Inflammatory macrophage treated with lipopolysaccharide for 4 hours (primary cell): Measurements from ENCODE around the gene PTPRR.

Source experiments
- DNase-seq: peaks from one replicate; pipeline ENCODE4 v3.0.0-alpha.2; 2020

Gene PTPRR

GRCh38 chr12:70637303-70638085 lies 283.0 kb downstream of the PTPRR start, which contains the start of gene PTPRB:
TSS of gene PTPRB (minus strand) at chr12:70637429. CDS start at chr12:70637395, 34 bp downstream.
- DNase-seq: no peak

DNA sequence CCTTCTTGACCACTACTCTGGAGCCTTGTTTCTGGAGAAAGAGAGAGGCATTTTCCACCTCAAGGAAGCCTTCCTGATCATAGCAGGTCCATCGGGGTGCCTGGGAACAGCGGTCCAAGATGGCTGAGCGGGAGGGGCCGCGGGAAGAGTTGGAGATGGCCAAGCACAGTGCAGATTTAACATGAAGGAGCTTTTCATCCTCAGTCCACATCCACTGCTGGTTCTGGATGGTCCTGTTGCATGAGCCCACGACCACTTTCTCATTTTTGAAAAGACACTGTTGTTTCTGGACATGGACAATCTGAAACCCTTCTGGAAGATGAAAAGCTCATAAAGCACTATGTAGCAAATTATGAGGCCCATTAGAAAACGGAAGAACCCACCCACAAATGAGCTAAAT lies 284.8 kb downstream of the PTPRR start:
- no peak for DNase-seq

- no peak for DNase-seq
Measured at GRCh38 chr12:70628701-70629480, 291.6 kb downstream of the PTPRR start.

- DNase-seq: no peak
Measured at GRCh38 chr12:70627677-70628076, 292.9 kb downstream of the PTPRR start.

DNA sequence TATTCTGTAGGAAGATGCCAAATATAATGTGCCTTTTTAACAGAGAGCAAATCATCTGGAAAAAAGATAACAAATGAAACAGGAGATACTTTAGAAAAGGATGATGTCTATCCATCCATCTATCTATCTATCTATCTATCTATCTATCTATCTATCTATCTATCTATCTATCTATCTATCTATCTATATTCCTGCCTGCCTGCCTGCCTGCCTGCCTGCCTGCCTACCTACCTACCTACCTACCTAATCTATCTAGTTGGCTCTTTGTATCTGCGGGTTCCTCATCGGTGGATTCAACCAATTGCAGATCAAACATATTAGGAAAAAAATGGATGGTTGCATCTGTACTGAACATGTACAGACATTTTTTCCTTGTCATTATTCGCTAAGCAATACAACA lies 294.4 kb downstream of the PTPRR start:
- no peak for DNase-seq

DNA sequence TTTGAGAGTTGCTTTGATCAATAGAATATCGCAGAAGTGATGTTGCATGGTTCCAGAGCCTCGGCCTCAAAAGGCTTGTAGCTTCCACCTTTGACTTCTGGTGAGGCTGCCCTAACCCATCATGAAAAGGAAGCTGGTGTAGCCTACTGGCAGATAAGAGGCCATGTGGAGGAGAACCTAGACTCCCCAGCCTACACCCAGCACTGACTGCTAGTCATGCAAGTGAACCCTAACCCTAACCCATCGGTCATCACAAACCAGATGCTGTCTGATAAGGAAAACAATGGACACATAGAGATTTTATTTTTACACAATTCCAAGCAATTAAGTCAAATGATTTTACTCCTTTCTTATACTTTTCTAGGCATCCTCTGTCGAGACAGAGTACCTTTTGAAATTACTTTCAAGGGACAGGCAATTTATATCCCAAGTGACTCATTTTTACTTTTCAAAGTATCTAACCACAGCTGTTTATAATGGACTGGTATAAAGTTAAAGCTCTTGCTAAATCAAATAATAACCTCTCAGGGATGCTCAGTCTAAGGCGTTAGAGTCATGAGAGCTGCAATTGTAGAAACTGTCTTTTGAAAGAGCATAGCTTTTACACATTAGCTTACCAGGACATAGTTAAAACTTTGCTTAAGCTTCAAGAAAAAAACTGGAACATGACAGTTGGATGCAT lies 300.9 kb downstream of the PTPRR start:
- DNase-seq: no peak

DNA sequence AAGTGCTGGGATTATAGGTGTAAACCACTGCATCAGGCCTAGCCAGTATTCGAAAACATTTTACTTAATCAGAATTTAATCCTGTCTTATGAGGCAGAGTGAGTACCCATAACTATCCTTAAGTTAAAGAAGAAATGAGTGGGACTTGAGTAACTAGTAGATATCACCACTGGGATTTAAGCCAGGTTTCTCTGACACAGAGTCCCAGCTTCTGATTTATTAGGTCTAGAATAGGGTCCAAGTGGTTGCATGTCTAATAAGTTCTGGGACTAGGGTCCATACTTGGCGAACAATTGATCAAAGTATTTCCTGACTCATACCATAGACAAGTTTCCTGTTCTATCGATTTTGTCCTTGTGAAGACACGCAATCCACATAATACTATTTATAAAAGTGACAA lies 302.2 kb downstream of the PTPRR start:
- DNase-seq: no peak

DNA sequence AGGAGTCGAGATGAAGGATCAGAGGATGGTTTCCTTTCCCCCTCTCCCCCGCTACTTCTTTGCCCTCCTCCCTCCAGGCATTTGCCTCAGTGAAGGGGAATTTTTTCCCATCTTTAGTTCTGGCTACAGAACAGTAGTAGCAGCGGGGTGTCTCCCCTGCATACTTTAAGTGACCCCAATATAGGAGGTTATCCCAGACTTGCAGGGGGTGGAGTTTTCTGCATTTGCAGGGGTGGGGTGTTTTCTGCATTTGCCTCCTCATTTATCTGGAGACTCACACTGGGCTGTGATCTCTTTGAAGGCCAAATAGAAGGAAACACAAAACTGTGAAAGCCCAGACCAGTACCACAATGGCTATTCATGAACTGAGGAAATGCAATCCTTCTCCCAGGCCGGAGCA lies 303.1 kb downstream of the PTPRR start:
- no peak for DNase-seq

DNA sequence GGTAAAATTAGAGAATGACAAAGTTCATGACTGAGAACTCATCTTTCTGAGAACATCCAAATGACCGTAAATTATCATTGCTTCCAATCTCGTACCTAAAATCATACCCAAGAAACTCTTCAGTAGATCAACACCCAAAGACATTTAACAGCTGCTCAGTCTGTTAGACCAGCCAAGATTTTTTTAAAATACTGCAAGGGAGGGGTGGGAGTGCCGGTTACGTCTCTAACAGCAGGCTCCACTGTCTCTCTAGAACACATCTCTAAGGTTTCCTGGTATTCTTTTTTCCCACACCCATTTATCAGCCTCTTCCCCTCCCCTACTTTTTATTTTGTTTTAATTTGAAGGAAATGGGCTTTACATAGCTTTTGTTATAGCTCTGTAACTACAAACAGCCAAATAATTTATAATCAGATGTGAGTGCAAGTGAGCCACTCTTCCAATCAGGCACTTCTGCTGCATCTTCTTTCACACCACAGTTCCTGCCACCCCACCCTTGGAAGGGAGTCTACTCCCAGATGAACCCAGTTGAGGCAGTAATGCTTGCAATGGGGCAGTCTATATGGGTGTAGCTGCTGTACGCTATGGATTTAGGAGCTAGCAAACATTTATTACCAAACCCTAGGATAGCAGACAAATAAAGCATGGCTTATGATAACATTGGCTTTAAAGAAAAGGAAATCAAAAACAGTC lies 305.2 kb downstream of the PTPRR start:
- DNase-seq: no peak

- DNase-seq: peak; percentile 34
Measured at GRCh38 chr12:70609739-70610491, 310.6 kb downstream of the PTPRR start.

- DNase-seq: no peak
Measured at GRCh38 chr12:70609203-70609602, 311.3 kb downstream of the PTPRR start.

DNA sequence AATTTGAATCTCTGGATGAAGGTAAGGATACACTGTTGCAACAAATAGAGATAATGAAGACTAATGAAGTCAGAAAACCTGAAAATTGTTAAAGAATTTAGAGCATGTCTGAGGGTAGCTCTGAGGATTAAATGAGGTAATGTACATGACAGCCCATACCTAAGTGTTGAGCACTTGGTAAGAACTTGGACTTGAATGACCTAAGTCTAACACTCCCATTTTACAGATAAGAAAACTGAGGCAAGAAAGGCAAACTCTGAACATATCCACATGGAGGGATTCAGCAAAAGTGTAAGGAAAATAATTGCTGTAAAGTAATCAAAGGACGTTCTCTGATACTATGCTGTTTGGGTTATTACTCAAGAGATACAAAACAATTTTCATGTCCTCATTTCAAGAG lies 312.4 kb downstream of the PTPRR start:
- no peak for DNase-seq

DNA sequence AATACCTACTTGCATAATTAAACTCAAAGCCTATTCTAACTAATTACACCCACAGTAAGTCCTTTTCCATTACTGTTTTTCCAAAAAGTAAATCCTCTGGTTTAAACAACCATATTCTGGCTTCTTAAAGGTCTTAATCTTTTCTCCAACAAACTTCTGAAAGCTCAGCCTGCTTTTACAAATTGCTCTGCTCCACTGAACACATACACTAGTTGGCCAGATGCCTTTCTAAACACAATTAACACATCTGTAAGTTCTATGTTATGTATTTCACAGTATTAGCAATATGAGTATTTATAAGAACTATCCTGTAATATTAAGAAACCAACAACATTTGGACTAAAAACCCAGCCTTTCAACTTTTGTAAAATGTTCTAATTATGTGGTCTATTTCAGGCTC lies 313.4 kb downstream of the PTPRR start:
- no peak for DNase-seq

DNA sequence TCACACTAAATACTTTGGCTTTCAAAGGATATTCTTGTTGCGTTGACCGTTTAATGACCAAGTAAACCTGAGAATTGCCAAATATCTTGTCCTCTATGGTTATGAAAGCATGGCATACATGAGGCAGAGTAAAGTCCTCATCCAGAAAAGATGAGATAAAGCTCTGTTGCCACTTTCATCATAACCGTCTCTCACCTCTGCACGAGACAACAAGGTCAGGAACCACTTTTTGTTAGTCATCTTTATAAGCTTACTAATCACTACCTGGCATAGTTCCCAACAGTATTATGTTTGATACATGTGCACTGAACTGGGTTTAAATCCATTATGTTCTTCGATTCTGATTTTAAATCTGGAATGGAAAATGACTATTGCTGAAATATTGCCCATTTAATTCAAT lies 314.6 kb downstream of the PTPRR start:
- DNase-seq: no peak

DNA sequence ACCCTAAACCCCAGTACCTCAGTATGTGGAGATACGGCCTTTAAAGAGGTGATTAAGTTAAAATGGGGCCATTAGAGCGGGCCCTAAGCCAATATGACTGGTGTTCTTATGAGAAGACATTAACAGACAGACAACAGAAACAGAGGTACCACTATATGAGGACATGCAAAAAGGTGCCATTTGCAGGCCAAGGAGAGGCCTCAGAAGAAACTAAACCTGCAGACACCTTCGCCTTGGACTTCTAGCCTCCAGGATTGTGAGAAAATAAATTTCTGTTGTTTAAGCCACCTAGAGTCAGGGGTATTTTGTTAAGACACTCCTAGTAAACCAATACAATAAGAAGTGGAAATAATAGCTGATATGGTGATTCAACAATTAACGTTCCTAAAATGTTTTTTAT lies 315.9 kb downstream of the PTPRR start:
- no peak for DNase-seq

DNA sequence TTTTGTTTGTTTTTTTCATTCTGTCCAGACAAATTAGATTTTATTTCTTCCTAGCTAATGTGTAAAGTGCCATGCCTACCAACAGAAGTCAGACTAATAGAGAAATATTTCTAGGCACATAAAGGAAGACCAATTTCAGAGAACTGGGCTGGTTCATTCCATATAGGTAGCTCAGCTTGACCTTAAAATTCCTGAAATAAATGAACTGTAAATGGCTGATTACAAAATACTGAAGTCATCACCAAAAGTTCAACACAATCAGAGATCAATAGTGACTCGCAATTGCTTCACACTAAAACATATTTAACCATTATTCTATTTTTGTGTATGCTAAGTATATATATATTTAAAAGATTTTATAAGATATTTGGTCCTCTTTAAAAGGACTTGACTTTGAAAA lies 317.5 kb downstream of the PTPRR start:
- no peak for DNase-seq

DNA sequence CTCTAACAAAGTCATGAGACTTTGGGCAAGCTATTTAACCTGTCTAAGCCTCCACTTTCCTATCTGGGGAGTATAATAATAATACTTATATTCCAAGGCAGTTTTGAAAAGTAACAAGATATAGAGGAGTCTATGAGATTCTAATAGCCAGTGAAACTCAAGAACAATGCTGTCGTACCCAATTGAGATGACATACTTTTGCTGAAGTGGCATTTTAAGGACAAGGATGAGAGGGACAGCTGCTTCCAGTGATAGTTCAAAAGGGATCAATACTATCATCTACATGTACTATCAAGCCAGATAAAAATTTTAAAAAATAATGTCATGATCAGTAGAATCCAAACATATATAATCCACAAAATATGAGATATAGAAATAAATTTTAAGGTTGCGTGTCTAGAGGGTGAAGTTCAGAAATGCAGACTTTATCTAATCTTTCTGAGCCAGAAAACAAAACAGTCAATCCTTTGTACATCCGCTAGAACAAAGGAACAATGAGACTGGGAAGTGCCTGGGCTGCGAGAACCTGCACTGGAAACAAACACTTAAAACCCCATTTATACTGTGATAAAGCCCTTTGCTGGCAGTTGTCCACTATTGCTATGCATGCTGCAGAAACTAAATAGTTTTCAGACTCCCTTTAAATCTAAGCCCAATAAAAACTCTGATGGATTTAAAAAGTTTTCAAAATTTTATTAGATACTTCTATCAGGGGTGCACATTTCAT lies 321.9 kb downstream of the PTPRR start:
- no peak for DNase-seq

DNA sequence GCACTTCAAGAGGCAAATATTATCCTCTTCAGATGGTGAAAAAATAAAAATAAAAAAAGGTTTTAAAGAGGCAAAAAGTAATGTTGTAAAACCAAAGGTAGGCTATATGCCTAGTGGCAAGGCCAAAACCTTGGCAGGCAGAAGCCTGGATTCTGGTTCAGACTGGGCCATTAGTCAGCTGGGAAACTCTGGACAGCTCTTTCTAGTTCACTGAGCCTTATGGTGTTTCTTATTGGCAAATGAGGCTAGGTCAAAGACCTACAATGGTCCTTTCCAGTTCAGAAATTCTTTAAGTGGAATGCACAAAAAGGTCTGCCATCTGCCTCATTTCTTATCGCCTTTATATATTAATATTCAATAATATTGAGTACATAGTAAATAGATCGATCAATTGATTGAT lies 327.9 kb downstream of the PTPRR start:
- no peak for DNase-seq

GRCh38 chr12:70590549-70591226 lies 329.9 kb downstream of the PTPRR start:
- no peak for DNase-seq

DNA sequence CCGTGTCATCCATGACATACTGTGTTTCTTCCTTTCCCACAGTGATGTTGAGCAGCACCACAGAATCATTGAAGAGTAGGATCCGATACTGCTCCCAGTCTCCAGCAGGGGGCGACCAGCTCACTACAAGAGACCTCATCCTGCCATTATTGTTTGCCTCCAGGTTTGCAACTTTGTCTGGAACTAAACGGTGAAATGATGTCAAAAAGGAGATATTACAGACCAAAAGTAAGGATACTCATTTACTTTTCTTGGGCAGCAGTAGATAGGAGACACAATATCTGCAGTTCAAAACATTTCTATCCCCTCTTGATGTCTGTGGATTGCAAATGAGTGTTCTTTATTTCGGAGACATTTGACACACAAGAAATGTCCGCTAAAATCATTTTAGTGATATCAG lies 330.5 kb downstream of the PTPRR start:
- DNase-seq: peak; percentile 44
